Upper lobe of left lung (tissue), 4 donors: Measurements from ENCODE around the gene SFSWAP.
"Not testable (repeated sequence)": the region's sequence is repeated elsewhere in the genome, so short reads cannot be mapped to it uniquely, and the experiment has no call there.

Experiments
- POLR2A ChIP-seq, 4 donors: fragments of 450-650 bp; IDR thresholded peaks; one replicate each; pipeline ENCODE4 v1.5.1; 2016 to 2017; ENCODE audit warnings: antibody characterized with exemption in 4 of 4, mild to moderate bottlenecking in 2 of 4
- POLR2AphosphoS5 ChIP-seq, 2 donors: sonication (generic); formaldehyde crosslinking; IDR thresholded peaks; one replicate each; pipeline ENCODE4 v1.5.1; 2017; ENCODE audit warnings: antibody characterized with exemption in 2 of 2

DNA sequence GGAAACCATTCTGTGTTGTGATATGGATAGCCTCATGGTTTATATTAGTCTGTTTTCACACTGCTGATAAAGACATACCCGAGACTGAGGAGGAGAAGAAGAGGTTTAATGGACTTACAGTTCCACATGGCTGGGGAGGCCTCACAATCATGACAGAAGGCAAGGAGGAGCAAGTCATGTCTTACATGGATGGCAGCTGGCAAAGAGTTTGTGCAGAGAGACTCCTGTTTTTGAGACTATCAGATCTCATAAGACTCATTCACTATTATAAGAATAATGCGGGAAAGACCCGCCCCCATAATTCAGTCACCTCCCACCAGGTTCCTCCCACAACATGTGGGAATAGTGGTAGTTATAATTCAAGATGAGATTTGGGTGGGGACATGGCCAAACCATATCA, 31.9 kb downstream of the SFSWAP start:
- not testable (repeated sequence) for TF ChIP-seq POLR2AphosphoS5, POLR2A (IDR thresholded peaks at IDR 0.05)
